NT2/D1 (cell line): ENCODE results near the gene SPSB3.

ENCODE experiments used
- SUZ12 ChIP-seq: IDR thresholded peaks from 2 replicates; pipeline ENCODE4 v1.6.1; 2011; ENCODE audit not compliant: insufficient read length, insufficient read depth; ENCODE audit errors: extremely low read depth
- YY1 ChIP-seq: IDR thresholded peaks from 2 replicates; pipeline ENCODE4 v1.6.1; 2011; ENCODE audit not compliant: insufficient read length, insufficient read depth

DNA sequence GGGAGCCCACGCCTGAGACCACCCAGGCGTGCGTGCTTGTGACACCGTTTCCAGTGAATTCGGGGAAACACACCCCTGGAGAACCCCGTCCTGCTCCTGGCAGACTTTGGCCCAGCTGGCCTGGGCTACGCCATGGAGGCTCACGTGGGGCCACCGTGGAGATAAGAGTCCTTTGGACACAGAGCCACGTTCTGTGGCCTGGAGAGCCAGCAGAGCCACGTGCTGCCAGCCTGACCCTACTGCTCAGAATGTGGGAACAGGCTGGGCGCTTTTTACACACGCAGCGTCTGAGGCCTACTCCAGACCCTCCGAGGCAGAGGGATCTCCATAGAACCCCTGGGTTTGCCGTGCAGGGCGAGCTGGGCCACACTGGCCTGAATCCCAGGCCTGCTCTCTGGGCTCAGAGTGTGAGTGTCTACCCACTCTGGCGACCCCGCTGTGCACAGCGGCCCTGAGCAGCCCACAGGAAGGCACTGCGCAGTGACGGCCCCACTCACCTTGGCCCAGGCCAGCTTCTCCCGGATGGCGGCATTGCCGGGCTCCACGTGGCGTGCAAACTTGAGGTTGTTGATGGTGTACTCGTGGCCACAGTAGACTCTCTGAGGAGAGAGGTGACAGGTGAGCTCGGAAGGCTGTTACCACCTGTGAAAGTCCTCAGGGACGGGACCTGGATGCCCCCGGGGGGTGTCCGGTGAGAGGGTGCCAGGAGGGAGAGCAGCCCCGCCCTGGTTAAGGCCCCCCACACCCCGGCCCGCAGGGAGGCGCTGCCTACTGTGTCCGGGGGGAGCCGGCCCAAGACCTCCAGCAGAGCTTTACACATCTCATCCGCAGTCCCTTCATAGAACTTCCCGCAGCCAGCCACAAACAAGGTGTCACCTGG, 34.3 kb upstream of the SPSB3 start:
- TF ChIP-seq YY1 (no peak), SUZ12 (no peak)
